ENCODE measurements around the gene TPRG1. TPM values are rescaled to one million over a fixed set of nuclear protein-coding genes. Genes with fewer than 3 reads are reported as not detected.

The TPRG1 gene
- total and polyA plus RNA-seq, 2 of the 8 experiments (the other 6 are each of a cell fraction or from before 2014, with no cell fraction given) = 0.37 to 0.47 TPM

DNA sequence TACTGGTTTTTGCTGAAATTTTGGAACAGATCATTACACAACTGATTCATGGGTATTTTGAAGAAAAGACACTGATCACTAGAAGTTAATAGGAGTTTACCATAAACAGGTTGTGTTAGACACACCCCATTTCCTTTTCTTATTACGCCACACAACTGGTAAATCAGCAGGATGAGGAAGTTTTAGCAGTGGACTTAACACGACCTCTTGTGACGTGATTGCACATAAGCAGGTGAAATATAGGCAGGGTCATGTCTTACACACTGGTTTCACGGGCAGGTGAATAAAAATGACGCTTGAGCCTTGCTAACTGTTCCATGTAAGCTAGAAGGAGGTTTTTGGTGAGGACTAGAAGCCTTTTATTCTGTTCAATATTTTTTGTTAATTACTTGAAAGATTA is 27.1 kb upstream of the TPRG1 start:
- Histone ChIP-seq H3K14ac (ENCODE audit: insufficient read length) (no peak overlapping the region), H3K27me3 (replicated peaks in 1 of 4; ENCODE audit: control insufficient read depth in 3 of 4, extremely low read depth in 1 of 4, insufficient read depth in 3 of 4, low read length in 3 of 4) (no peaks in the 10 kb centered on the region), H3K9ac (replicated peaks in 1 of 4; ENCODE audit: extremely low read depth in 1 of 4, low read depth in 3 of 4, low read length in 3 of 4) (no peak overlapping the region), H4K91ac (replicated peaks; ENCODE audit: insufficient read length, low read length) (no peak overlapping the region), H3K56ac (replicated peaks; ENCODE audit: insufficient read length, low read depth, low read length) (no peak overlapping the region), H3K4me1 (replicated peaks in 1 of 4; ENCODE audit: control insufficient read depth in 3 of 4, insufficient read depth in 4 of 4, low read length in 3 of 4) (peaks cover 0 to 5% (median 1%) of the 10 kb centered on the region in 4 experiments; a peak in 3 of 7 replicates), H3K9me3 (ENCODE audit: insufficient read depth in 2 of 2, low read depth in 1 of 2, low read length in 1 of 2) (no peaks in the 10 kb centered on the region), H3K79me2 (ENCODE audit: control insufficient read depth in 1 of 2, insufficient read depth in 2 of 2, low read length in 2 of 2) (no peaks in the 10 kb centered on the region), H3K79me1 (ENCODE audit: low read depth, low read length) (no peaks in the 10 kb centered on the region), H3K23ac (ENCODE audit: insufficient read length) (no peak overlapping the region), H2AK5ac (ENCODE audit: low read depth, low read length) (no peak overlapping the region), H3K23me2 (ENCODE audit: low read depth, low read length) (no peaks in the 10 kb centered on the region), H3K4me3 (ENCODE audit: extremely low read depth in 1 of 4, insufficient read depth in 2 of 4, low read depth in 3 of 4, low read length in 4 of 4) (no peak overlapping the region), H2BK12ac (ENCODE audit: low read depth, low read length) (no peak overlapping the region), H3K18ac (ENCODE audit: extremely low read depth, low read length) (no peak overlapping the region), H2AFZ (ENCODE audit: low read length) (no peak overlapping the region), H2BK5ac (ENCODE audit: low read depth, low read length) (no peak overlapping the region), H2BK15ac (ENCODE audit: low read length) (no peak overlapping the region), H4K8ac (ENCODE audit: extremely low read depth, insufficient read depth, low read length) (no peak overlapping the region), H4K20me1 (replicated peaks in 1 of 2; ENCODE audit: control insufficient read depth in 1 of 2, insufficient read depth in 2 of 2, low read length in 2 of 2) (no peaks in the 10 kb centered on the region), H3K36me3 (ENCODE audit: control insufficient read depth in 2 of 4, insufficient read depth in 4 of 4, low read length in 3 of 4) (no peaks in the 10 kb centered on the region), H3K4me2 (ENCODE audit: insufficient read depth in 1 of 2, low read depth in 2 of 2, low read length in 2 of 2) (no peak overlapping the region), H3K4ac (replicated peaks; ENCODE audit: insufficient read length, low read depth, low read length) (no peak overlapping the region), H4K5ac (ENCODE audit: insufficient read length, low read depth, low read length) (no peak overlapping the region), H3K27ac (ENCODE audit: low read depth, low read length) (no peak overlapping the region), H2BK120ac (replicated peaks; ENCODE audit: low read depth, low read length) (no peak overlapping the region), H2BK20ac (ENCODE audit: low read length) (no peak overlapping the region)
- ChIA-PET CTCF (ENCODE audit: partially characterized antibody) (interaction anchor here (0.8 to 1.1 kb wide), 2 partner anchors 24 to 25 kb away, joined by 3 read pairs; no protein-coding TSS in a partner anchor), POLR2A (ENCODE audit: partially characterized antibody) (no interaction called here)
- TF ChIP-seq RAD21 (IDR thresholded peaks at IDR 0.05 in 1 of 2, conservative IDR thresholded peaks at IDR 0.05 in 1 of 2; ENCODE audit: low read depth in 2 of 2, low read length in 2 of 2) = peak in 1 of 2 experiments; percentile 30; a peak in 3 of 4 replicates
- TF ChIP-seq, protein P1, sequence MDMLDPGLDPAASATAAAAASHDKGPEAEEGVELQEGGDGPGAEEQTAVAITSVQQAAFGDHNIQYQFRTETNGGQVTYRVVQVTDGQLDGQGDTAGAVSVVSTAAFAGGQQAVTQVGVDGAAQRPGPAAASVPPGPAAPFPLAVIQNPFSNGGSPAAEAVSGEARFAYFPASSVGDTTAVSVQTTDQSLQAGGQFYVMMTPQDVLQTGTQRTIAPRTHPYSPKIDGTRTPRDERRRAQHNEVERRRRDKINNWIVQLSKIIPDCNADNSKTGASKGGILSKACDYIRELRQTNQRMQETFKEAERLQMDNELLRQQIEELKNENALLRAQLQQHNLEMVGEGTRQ (IDR thresholded peaks at IDR 0.05; ENCODE audit: low read length) = no peak
- FAIRE-seq (no peak), DNase-seq (ENCODE audit: low read depth in 1 of 2, low spot score in 2 of 2) (no peak)
- WGBS, 2 experiments (ENCODE audit: extremely low coverage in 1 of 2, insufficient coverage in 1 of 2, insufficient read length in 1 of 2, insufficient replicate concordance in 2 of 2, low coverage in 1 of 2, low lambda C conversion rate in 2 of 2, missing lambda C conversion rate in 1 of 2) = 87% methylated on average over 5 of the region's 5 CpGs; no CpG with 5 or more reads in 1 of the 2 experiments

All from H1 (cell line).